MM.1S (cell line): Measurements from ENCODE around the gene HCN1.

Experiments
- CTCF ChIP-seq: fragments of 300-600 bp; sonication (generic); IDR thresholded peaks from 2 replicates; pipeline ENCODE4 v1.5.1; 2016; ENCODE audit warnings: antibody characterized with exemption, low read length, mixed read lengths
- EZH2 ChIP-seq: fragments of 300-600 bp; sonication (generic); optimal IDR thresholded peaks from 2 replicates; pipeline ENCODE3; 2017; ENCODE audit warnings: low read depth, mild to moderate bottlenecking, antibody characterized with exemption, low read length, mixed read lengths

- TF ChIP-seq CTCF = no peak
- no peak for TF ChIP-seq EZH2
Measured at GRCh38 chr5:45533663-45534062, 162.5 kb downstream of the HCN1 start.
